ENCODE data around the gene ITSN1.
"Not testable (repeated sequence)": the region's sequence is repeated elsewhere in the genome, so short reads cannot be mapped to it uniquely, and the experiment has no call there.

ITSN1 gene

GRCh38 chr21:33781121-33781520 is 138.8 kb downstream of the ITSN1 start:
- no peak for ATAC-seq
- TF ChIP-seq TSHZ2 (CRISPR knock-in tag; IDR thresholded peaks at IDR 0.05), result no peak
- no peak for TF ChIP-seq ZNF8 (CRISPR knock-in tag; IDR thresholded peaks at IDR 0.05)
- TF ChIP-seq GLIS3 (CRISPR knock-in tag; IDR thresholded peaks at IDR 0.05), result no peak
- TF ChIP-seq ZNF565 (CRISPR knock-in tag; conservative IDR thresholded peaks at IDR 0.05; ENCODE audit: low read depth), result no peak
- no peak for TF ChIP-seq ZFP3 (CRISPR knock-in tag; IDR thresholded peaks at IDR 0.05)
- TF ChIP-seq CSDC2 (CRISPR knock-in tag; IDR thresholded peaks at IDR 0.05), result no peak

- no peak for ATAC-seq
- TF ChIP-seq SNAI2 (CRISPR knock-in tag; IDR thresholded peaks at IDR 0.05) (no peak), ZC3H10 (CRISPR knock-in tag; IDR thresholded peaks at IDR 0.05) (no peak), PATZ1 (CRISPR knock-in tag; IDR thresholded peaks at IDR 0.05; ENCODE audit: borderline replicate concordance) (no peak), BACH2 (CRISPR knock-in tag; IDR thresholded peaks at IDR 0.05; ENCODE audit: borderline replicate concordance) (no peak), ZNF70 (CRISPR knock-in tag; IDR thresholded peaks at IDR 0.05) (no peak), POU6F1 (CRISPR knock-in tag; IDR thresholded peaks at IDR 0.05; ENCODE audit: borderline replicate concordance, low read depth) (no peak), ZFP30 (CRISPR knock-in tag; IDR thresholded peaks at IDR 0.05) (no peak), ARNTL (CRISPR knock-in tag; IDR thresholded peaks at IDR 0.05; ENCODE audit: borderline replicate concordance, low read depth) (no peak), OSR1 (CRISPR knock-in tag; IDR thresholded peaks at IDR 0.05) (no peak), TOX (CRISPR knock-in tag; IDR thresholded peaks at IDR 0.05; ENCODE audit: borderline replicate concordance) (no peak)
Measured at GRCh38 chr21:33783187-33783979, 141.1 kb downstream of the ITSN1 start.

GRCh38 chr21:33787431-33787830 is 145.1 kb downstream of the ITSN1 start:
- ATAC-seq, result no peak
- TF ChIP-seq TCF4 (CRISPR knock-in tag; IDR thresholded peaks at IDR 0.05; ENCODE audit: borderline replicate concordance), result no peak

GRCh38 chr21:33788438-33788837 is 146.1 kb downstream of the ITSN1 start:
- ATAC-seq, result not testable (repeated sequence)

GRCh38 chr21:33789697-33790096 is 147.4 kb downstream of the ITSN1 start:
- TF ChIP-seq TSHZ2 (CRISPR knock-in tag; IDR thresholded peaks at IDR 0.05) (no peak), SNAI2 (CRISPR knock-in tag; IDR thresholded peaks at IDR 0.05) (no peak), BACH2 (CRISPR knock-in tag; IDR thresholded peaks at IDR 0.05; ENCODE audit: borderline replicate concordance) (no peak), ISL1 (CRISPR knock-in tag; IDR thresholded peaks at IDR 0.05) (peak; percentile 66), ZNF70 (CRISPR knock-in tag; IDR thresholded peaks at IDR 0.05) (no peak), ZNF565 (CRISPR knock-in tag; conservative IDR thresholded peaks at IDR 0.05; ENCODE audit: low read depth) (no peak), POU6F1 (CRISPR knock-in tag; IDR thresholded peaks at IDR 0.05; ENCODE audit: borderline replicate concordance, low read depth) (no peak), TCF4 (CRISPR knock-in tag; IDR thresholded peaks at IDR 0.05; ENCODE audit: borderline replicate concordance) (0 out of 2 replicates have a peak, but pooled peaks have one; percentile 16)
- no peak for ATAC-seq
